Measurements from ENCODE around the gene ZNF710. TPM values are rescaled to one million over a fixed set of nuclear protein-coding genes. Genes with fewer than 3 reads are reported as not detected.

The ZNF710 gene
- polyA plus RNA-seq, 1 experiment, result 2.0 TPM

DNA sequence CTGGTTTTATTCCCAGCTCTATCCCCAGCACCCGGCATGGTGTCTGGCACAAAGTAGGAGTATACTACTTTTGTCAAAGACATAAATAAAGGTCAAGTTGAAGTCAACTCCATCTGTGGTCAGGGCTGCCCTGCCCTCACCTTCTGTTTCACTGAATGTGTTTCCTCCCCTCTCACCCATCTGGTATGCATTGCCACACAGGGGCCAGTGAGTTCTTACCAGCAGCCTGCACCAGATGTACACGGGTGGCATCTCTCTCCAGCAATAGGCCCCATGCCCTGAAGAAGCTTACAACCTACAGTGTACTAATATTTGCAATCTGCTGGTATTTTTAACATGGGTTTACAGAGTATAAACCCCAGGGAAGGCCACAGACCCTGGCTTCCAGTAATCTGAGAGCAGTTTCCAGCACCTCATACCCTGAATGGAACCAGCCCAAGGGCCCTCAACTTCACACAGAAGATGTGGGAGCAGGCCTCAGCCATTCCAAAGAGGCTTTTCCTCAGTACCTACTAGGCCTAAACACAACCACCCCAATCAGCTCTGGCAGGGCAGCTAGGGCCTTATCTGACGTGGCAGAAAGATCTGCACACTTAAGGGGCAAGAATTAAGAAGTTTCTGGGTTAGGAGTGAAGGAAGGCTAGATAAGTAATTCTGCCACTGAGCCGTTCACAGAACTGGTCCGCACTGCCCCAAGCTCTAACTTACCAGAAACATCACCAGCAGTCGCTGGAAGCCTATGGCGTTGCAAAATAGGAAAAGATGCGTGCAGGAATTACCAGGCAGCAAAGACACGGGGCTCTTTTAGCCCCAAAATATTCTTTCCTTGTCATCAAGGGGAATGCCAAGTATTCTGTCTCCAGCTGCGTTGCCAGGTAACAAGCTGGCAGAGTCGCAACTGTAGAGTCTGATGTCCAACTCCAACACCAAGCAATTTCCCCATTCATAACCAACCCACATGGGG, 99.0 kb downstream of the ZNF710 start:
- ChIA-PET CTCF (interaction anchor here (0.8 to 3.9 kb wide), 6 partner anchors 13 to 339 kb away, joined by 3 to 19 read pairs (median 4); partner anchors contain the start of genes CIB1 and GDPGP1), POLR2A (no interaction called here)
- Histone ChIP-seq H3K36me3 (ENCODE audit: control insufficient read depth, insufficient read depth, low read length) (no peaks in the 10 kb centered on the region), H3K4me3 (ENCODE audit: low read depth, low read length) (no peak overlapping the region), H3K27me3 (ENCODE audit: control insufficient read depth, insufficient read depth, low read length) (no peaks in the 10 kb centered on the region)
- TF ChIP-seq, protein P1, sequence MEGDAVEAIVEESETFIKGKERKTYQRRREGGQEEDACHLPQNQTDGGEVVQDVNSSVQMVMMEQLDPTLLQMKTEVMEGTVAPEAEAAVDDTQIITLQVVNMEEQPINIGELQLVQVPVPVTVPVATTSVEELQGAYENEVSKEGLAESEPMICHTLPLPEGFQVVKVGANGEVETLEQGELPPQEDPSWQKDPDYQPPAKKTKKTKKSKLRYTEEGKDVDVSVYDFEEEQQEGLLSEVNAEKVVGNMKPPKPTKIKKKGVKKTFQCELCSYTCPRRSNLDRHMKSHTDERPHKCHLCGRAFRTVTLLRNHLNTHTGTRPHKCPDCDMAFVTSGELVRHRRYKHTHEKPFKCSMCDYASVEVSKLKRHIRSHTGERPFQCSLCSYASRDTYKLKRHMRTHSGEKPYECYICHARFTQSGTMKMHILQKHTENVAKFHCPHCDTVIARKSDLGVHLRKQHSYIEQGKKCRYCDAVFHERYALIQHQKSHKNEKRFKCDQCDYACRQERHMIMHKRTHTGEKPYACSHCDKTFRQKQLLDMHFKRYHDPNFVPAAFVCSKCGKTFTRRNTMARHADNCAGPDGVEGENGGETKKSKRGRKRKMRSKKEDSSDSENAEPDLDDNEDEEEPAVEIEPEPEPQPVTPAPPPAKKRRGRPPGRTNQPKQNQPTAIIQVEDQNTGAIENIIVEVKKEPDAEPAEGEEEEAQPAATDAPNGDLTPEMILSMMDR (IDR thresholded peaks at IDR 0.05; ENCODE audit: insufficient read depth, low read depth, low read length), result no peak
- peak; percentile 71 for DNase-seq (ENCODE audit: low read depth)

DNA sequence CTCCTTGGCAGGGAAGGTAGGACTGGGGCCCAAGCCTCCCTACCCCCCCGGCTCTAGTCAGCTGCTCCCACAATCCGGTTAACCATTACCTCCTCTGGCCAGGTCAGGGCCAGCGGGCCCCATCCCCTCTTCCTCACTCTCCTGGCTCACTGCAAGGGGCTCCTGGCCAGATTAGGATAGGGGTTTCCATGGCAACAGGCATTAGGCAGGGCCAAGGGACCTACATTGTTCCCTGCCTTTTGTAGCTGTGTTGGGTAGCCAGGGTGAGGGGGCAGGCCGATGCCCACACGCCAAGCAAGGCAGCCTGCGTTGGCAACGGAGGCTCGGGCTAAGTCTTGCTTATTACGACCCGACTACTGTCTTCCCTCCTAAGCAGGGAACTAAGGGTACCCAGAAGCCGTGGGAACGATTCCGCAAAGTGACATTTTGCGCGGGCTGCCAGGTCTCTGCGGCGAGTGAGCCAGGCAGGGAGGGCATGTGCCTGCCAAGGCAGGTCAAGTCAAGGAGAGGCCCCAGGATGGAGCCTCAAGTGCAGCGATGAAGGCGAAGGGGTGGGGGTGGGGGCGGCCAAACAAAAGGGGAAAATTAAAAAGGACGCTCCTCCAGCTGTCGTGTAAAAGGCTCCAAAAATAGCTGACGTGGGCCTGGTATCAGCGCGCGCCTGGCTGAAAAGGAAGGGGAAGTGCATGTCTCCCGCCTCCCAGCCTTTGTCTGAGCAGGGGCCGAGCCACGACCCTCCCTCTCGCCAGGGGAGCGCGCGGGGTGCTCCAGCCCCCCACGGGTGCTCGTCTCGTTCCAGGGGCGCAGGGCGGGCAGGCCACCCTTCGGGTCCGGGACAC, 100.2 kb downstream of the ZNF710 start:
- no peak for DNase-seq (ENCODE audit: low read depth)
- Histone ChIP-seq H3K4me3 (ENCODE audit: low read depth, low read length) (peak overlapping the region; percentile 64), H3K27me3 (ENCODE audit: control insufficient read depth, insufficient read depth, low read length) (no peaks in the 10 kb centered on the region), H3K36me3 (ENCODE audit: control insufficient read depth, insufficient read depth, low read length) (no peaks in the 10 kb centered on the region)
- CTCF ChIA-PET, result interaction anchor here (0.8 to 3.9 kb wide), 3 partner anchors 17 to 227 kb away, joined by 3 to 19 read pairs (median 3); no protein-coding TSS in a partner anchor
- TF ChIP-seq, protein P1 (IDR thresholded peaks at IDR 0.05; ENCODE audit: insufficient read depth, low read depth, low read length), result no peak
- POLR2A ChIA-PET, result interaction anchor here (0.6 kb wide), 1 partner anchor 12 kb away, joined by 7 read pairs; no protein-coding TSS in a partner anchor

DNA sequence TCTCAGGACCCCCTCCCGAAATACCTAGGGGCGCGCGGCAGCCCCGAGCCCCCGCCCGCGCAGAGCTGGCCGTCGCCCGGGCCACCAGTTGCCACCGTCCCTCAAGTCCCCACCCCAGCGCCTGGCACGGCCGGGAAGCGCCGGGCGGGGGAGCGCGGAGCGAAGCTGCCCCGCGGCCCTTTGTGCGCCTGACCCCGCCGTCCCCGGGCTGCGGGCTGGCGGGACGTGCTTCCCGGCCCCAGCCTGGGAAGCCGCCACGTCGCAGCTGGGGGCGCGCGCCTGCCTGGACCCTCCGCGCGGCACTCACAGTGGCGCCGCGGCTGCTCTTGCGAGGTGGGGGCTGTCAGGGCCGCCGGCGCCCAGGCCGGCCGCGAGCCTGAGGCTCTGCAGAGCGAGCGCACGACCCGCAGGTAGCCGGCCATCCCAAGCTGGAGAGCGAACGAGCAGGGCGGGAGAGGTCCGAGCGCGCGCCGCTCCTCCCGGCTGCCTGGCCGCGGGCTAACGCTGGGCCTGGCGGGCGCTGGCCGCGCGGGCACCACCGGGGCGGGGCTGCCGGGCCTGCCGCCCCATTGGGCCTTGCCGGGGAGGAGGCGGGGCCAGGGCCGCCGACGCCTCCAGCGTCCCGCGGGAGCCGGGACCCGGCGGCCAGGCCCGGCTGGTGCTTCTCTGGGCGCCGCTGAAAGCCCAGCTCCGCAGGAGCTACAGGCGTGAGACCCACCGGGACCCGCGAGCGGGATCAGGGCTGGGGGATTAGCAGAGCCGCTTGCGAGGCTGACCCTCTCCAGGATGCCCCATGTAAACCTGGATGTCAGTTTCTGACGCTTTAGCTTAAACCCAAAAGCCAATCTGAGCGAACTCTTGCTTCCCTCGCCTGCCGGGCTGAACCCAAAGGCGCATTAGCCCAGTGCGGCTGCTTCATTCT, 101.1 kb downstream of the ZNF710 start, which contains the start of gene IDH2:
Gene IDH2 (minus strand): TSS at position 500 of the 922 bp plus-strand sequence. CDS start 78 bp downstream, at position 422.
- TF ChIP-seq, protein P1 (IDR thresholded peaks at IDR 0.05; ENCODE audit: insufficient read depth, low read depth, low read length), result no peak
- peak within 1 kb of the TSS; percentile 64 for H3K4me3 ChIP-seq (ENCODE audit: low read depth, low read length)
- no peaks in the 10 kb centered on the region for H3K27me3 ChIP-seq (ENCODE audit: control insufficient read depth, insufficient read depth, low read length)
- H3K36me3 ChIP-seq (ENCODE audit: control insufficient read depth, insufficient read depth, low read length), result no peaks in the 10 kb centered on the region
- CTCF ChIA-PET, result interaction anchor here (1.6 to 3.9 kb wide), 2 partner anchors 119 to 227 kb away, joined by 3 to 19 read pairs; no protein-coding TSS in a partner anchor
- POLR2A ChIA-PET, result interaction anchor here (0.6 kb wide), 2 partner anchors 11 to 26 kb away, joined by 7 read pairs; no protein-coding TSS in a partner anchor
- no peak for DNase-seq (ENCODE audit: low read depth)

DNA sequence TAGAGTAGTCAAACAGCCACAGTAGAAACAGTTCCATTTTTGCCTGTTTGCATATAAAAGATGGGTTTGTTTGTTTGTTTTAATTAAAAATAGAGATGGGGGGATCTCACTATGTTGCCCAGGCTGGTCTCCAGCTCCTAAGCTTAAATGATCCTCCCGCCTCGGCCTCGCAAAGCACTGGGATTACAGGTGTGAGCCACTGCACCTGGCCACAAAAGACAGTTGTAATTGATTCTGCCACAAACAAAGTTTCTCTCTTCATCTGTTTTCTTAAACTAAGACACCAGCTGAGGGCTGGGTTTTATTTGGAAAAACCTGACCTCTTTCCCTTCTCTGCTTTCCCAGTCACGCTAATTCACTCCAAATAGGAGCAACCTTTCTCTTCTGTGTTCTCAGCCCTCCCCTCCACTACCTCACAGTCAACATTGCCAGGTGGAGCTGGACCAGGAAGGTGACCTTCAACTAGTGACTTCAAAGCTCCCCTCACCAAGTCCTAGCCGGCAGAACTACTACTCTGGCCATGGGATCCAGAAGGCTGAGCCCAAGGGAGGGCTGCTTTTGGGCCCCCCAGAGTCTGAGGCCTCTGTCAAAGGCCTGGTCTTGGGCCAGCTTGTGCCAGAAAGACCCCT, 102.7 kb downstream of the ZNF710 start:
- no peak overlapping the region for H3K4me3 ChIP-seq (ENCODE audit: low read depth, low read length)
- no peaks in the 10 kb centered on the region for H3K36me3 ChIP-seq (ENCODE audit: control insufficient read depth, insufficient read depth, low read length)
- no peaks in the 10 kb centered on the region for H3K27me3 ChIP-seq (ENCODE audit: control insufficient read depth, insufficient read depth, low read length)
- POLR2A ChIA-PET, result no interaction called here
- CTCF ChIA-PET, result no interaction called here
- TF ChIP-seq, protein P1 (IDR thresholded peaks at IDR 0.05; ENCODE audit: insufficient read depth, low read depth, low read length), result no peak
- no peak for DNase-seq (ENCODE audit: low read depth)

Data from BJ (cell line).